Measurements from ENCODE around the gene GSG1.

The GSG1 gene

GRCh38 chr12:13099844-13100604 is 3.4 kb downstream of the GSG1 start:
- Histone ChIP-seq H3K4me2 (ENCODE audit: insufficient read depth, low read length) (peak overlapping the region; percentile 94; the same call in 1 of the 2 replicates), H4K20me1 (ENCODE audit: insufficient read depth, low read length) (no peaks in the 10 kb centered on the region), H3K27ac (ENCODE audit: low read length) (no peak overlapping the region), H3K27me3 (ENCODE audit: insufficient read depth, low read length, poor library complexity) (peaks cover 9% of the 10 kb centered on the region), H3K79me2 (ENCODE audit: insufficient read depth, low read length) (no peaks in the 10 kb centered on the region), H2AFZ (ENCODE audit: low read depth, low read length) (peak overlapping the region; percentile 45; the same call in 1 of the 2 replicates), H3K9me3 (ENCODE audit: insufficient read depth, low read length, severe bottlenecking) (no peaks in the 10 kb centered on the region), H3K36me3 (ENCODE audit: insufficient read depth, low read length) (no peaks in the 10 kb centered on the region), H3K9ac (ENCODE audit: low read depth, low read length) (no peak overlapping the region), H3K4me1 (ENCODE audit: insufficient read depth, low read length) (peaks cover 15% of the 10 kb centered on the region), H3K4me3 (ENCODE audit: low read depth in 1 of 2, low read length in 2 of 2) (no peak overlapping the region)
- ATAC-seq (ENCODE audit: insufficient read depth, low read depth) (no peak), DNase-seq (no peak)
- TF ChIP-seq EZH2 (IDR thresholded peaks at IDR 0.05; ENCODE audit: borderline replicate concordance, low read depth, low read length, severe bottlenecking), result no peak
- TF ChIP-seq CTCF (IDR thresholded peaks at IDR 0.05; ENCODE audit: borderline replicate concordance, extremely low read depth, low read length, poor library complexity, severe bottlenecking), result no peak

- H2AFZ ChIP-seq (ENCODE audit: low read depth, low read length), result no peak overlapping the region
These were observed 4.2 kb downstream of the GSG1 start for GRCh38 chr12:13099066-13099843.

GRCh38 chr12:13097491-13098011 is 5.9 kb downstream of the GSG1 start:
- no peak for DNase-seq
- H3K36me3 ChIP-seq (ENCODE audit: insufficient read depth, low read length), result no peaks in the 10 kb centered on the region
- H3K9me3 ChIP-seq (ENCODE audit: insufficient read depth, low read length, severe bottlenecking), result no peaks in the 10 kb centered on the region
- H2AFZ ChIP-seq (ENCODE audit: low read depth, low read length), result no peak overlapping the region
- H3K4me3 ChIP-seq (ENCODE audit: low read depth in 1 of 2, low read length in 2 of 2), result no peak overlapping the region
- no peak overlapping the region for H3K27ac ChIP-seq (ENCODE audit: low read length)
- peaks cover 17% of the 10 kb centered on the region for H3K27me3 ChIP-seq (ENCODE audit: insufficient read depth, low read length, poor library complexity)
- no peak for TF ChIP-seq CTCF (IDR thresholded peaks at IDR 0.05; ENCODE audit: borderline replicate concordance, extremely low read depth, low read length, poor library complexity, severe bottlenecking)
- TF ChIP-seq EZH2 (IDR thresholded peaks at IDR 0.05; ENCODE audit: borderline replicate concordance, low read depth, low read length, severe bottlenecking), result no peak
- H3K9ac ChIP-seq (ENCODE audit: low read depth, low read length), result no peak overlapping the region
- no peak overlapping the region for H3K4me2 ChIP-seq (ENCODE audit: insufficient read depth, low read length)
- no peaks in the 10 kb centered on the region for H3K79me2 ChIP-seq (ENCODE audit: insufficient read depth, low read length)
- H3K4me1 ChIP-seq (ENCODE audit: insufficient read depth, low read length), result peaks cover 15% of the 10 kb centered on the region
- no peaks in the 10 kb centered on the region for H4K20me1 ChIP-seq (ENCODE audit: insufficient read depth, low read length)
- no peak for ATAC-seq (ENCODE audit: insufficient read depth, low read depth)

More at GRCh38 chr12:13099066-13099843, 4.2 kb downstream of the GSG1 start:
- no peaks in the 10 kb centered on the region for H4K20me1 ChIP-seq (ENCODE audit: insufficient read depth, low read length)
- no peaks in the 10 kb centered on the region for H3K9me3 ChIP-seq (ENCODE audit: insufficient read depth, low read length, severe bottlenecking)
- no peaks in the 10 kb centered on the region for H3K79me2 ChIP-seq (ENCODE audit: insufficient read depth, low read length)
- no peaks in the 10 kb centered on the region for H3K36me3 ChIP-seq (ENCODE audit: insufficient read depth, low read length)
- H3K27me3 ChIP-seq (ENCODE audit: insufficient read depth, low read length, poor library complexity), result peaks cover 12% of the 10 kb centered on the region
- TF ChIP-seq EZH2 (IDR thresholded peaks at IDR 0.05; ENCODE audit: borderline replicate concordance, low read depth, low read length, severe bottlenecking) (no peak), CTCF (IDR thresholded peaks at IDR 0.05; ENCODE audit: borderline replicate concordance, extremely low read depth, low read length, poor library complexity, severe bottlenecking) (no peak)
- DNase-seq (no peak), ATAC-seq (ENCODE audit: insufficient read depth, low read depth) (no peak)
- no peak overlapping the region for H3K9ac ChIP-seq (ENCODE audit: low read depth, low read length)
- no peak overlapping the region for H3K4me2 ChIP-seq (ENCODE audit: insufficient read depth, low read length)
- no peak overlapping the region for H3K27ac ChIP-seq (ENCODE audit: low read length)
- H3K4me3 ChIP-seq (ENCODE audit: low read depth in 1 of 2, low read length in 2 of 2), result no peak overlapping the region
- H3K4me1 ChIP-seq (ENCODE audit: insufficient read depth, low read length), result peaks cover 15% of the 10 kb centered on the region
